SK-N-SH (cell line): ENCODE measurements around the gene ZNF154. TPM values are rescaled to one million over a fixed set of nuclear protein-coding genes. Genes with fewer than 3 reads are reported as not detected.

ENCODE experiments used
- CTCF ChIA-PET: fragments of 300-600, 350-600 bp; formaldehyde crosslinking; extraction: SDS; loops from one replicate; lab custom pipeline; 2021; lab: Yijun Ruan, JAX
- POLR2A ChIA-PET: fragments of 350-600 bp; sonication (Branson Sonifier 250); formaldehyde crosslinking; extraction: SDS; loops from one replicate; lab custom pipeline; 2020; ENCODE audit warnings: antibody characterized with exemption, inconsistent platforms; lab: Yijun Ruan, JAX
- DNase-seq: peaks from one replicate; pipeline ENCODE4 v3.0.0; 2012
- H2AFZ ChIP-seq: fragments of 200-600 bp; sonication (generic); 2 replicates; pipeline ENCODE4 v1.8.1; 2016; ENCODE audit warnings: antibody characterized with exemption, mild to moderate bottlenecking, low read depth
- H3F3A ChIP-seq: fragments of 200-600 bp; sonication (generic); replicated peaks from 2 replicates; pipeline ENCODE3; 2016; ENCODE audit warnings: antibody characterized with exemption, mild to moderate bottlenecking; ENCODE audit not compliant: insufficient read depth
- H3K27ac ChIP-seq, 2 experiments: fragments of 200-500 bp in 1 of 2; fragments of 200-600 bp in 1 of 2; sonication (Bioruptor generic) in 1 of 2; sonication (generic), shearing (Covaris generic) in 1 of 2; 2 replicates each; pipeline versions ENCODE4 v1.5.1 to v1.6.1; 2014 to 2016; ENCODE audit warnings: low read depth in 2 of 2, inconsistent platforms in 1 of 2, low read length in 1 of 2, mild to moderate bottlenecking in 1 of 2, mixed read lengths in 1 of 2
- H3K27me3 ChIP-seq: fragments of 200-600 bp; sonication (generic), shearing (Covaris generic); 2 replicates; pipeline ENCODE4 v1.6.1; 2016; ENCODE audit warnings: mixed run types; ENCODE audit not compliant: insufficient read depth
- H3K36me3 ChIP-seq, 2 experiments: fragments of 200-500 bp in 1 of 2; fragments of 200-600 bp in 1 of 2; sonication (Bioruptor generic) in 1 of 2; sonication (generic) in 1 of 2; replicated peaks in 1 of 2; 2 replicates each; pipeline versions ENCODE3 to v1.5.1; 2014 to 2016; ENCODE audit warnings: low read length in 1 of 2, mild to moderate bottlenecking in 1 of 2; ENCODE audit not compliant: insufficient read depth in 2 of 2, control insufficient read depth in 1 of 2
- H3K4me1 ChIP-seq, 2 experiments: fragments of 200-500 bp in 1 of 2; fragments of 200-600 bp in 1 of 2; sonication (Bioruptor generic) in 1 of 2; sonication (generic), shearing (Covaris generic) in 1 of 2; 2 replicates each; pipeline versions ENCODE4 v1.5.1 to v1.6.1; 2014 to 2016; ENCODE audit warnings: low read depth in 1 of 2, low read length in 1 of 2, mixed run types in 1 of 2; ENCODE audit not compliant: insufficient read depth in 2 of 2, control insufficient read depth in 1 of 2
- H3K4me2 ChIP-seq: fragments of 200-600 bp; sonication (generic), shearing (Covaris generic); 2 replicates; pipeline ENCODE4 v1.6.1; 2017; ENCODE audit warnings: mixed run types
- H3K4me3 ChIP-seq, 2 experiments: fragments of 200-500 bp in 1 of 2; fragments of 200-600 bp in 1 of 2; sonication (Bioruptor generic) in 1 of 2; sonication (generic), shearing (Covaris generic) in 1 of 2; 2 replicates each; pipeline versions ENCODE4 v1.5.1 to v1.8.1; 2014 to 2016; ENCODE audit warnings: low read depth in 2 of 2, inconsistent platforms in 1 of 2, low read length in 1 of 2, mild to moderate bottlenecking in 1 of 2, mixed read lengths in 1 of 2, moderate library complexity in 1 of 2
- H3K79me2 ChIP-seq: fragments of 200-600 bp; sonication (generic); 2 replicates; pipeline ENCODE4 v1.8.1; 2017; ENCODE audit warnings: mild to moderate bottlenecking; ENCODE audit not compliant: insufficient read depth
- H3K9ac ChIP-seq: fragments of 200-600 bp; sonication (generic); 2 replicates; pipeline ENCODE4 v1.6.1; 2017; ENCODE audit warnings: mixed run types
- H3K9me2 ChIP-seq: fragments of 200-600 bp; sonication (generic); 2 replicates; pipeline ENCODE4 v1.6.1; 2017; ENCODE audit warnings: mixed run types
- H3K9me3 ChIP-seq: fragments of 200-600 bp; sonication (generic); 2 replicates; pipeline ENCODE4 v1.6.1; 2017; ENCODE audit warnings: mixed run types, mild to moderate bottlenecking, moderate library complexity
- H4K20me1 ChIP-seq: fragments of 200-600 bp; sonication (generic); 2 replicates; pipeline ENCODE4 v1.6.1; 2017; ENCODE audit warnings: mild to moderate bottlenecking, mixed run types; ENCODE audit not compliant: insufficient read depth
- ELF1 ChIP-seq: IDR thresholded peaks from 2 replicates; pipeline ENCODE4 v1.4.0; 2012
- EZH2phosphoT487 ChIP-seq: fragments of 200-600 bp; sonication (generic); IDR thresholded peaks from 2 replicates; pipeline ENCODE4 v1.6.1; 2017; ENCODE audit warnings: low read depth, mixed run types, mild to moderate bottlenecking, antibody characterized with exemption, moderate library complexity, borderline replicate concordance
- FOSL2 ChIP-seq: IDR thresholded peaks from 2 replicates; pipeline ENCODE4 v1.4.0; 2012; ENCODE audit warnings: low read depth, mild to moderate bottlenecking, moderate library complexity, borderline replicate concordance
- FOXJ3 ChIP-seq: sonication (generic); formaldehyde crosslinking; IDR thresholded peaks from 2 replicates; pipeline ENCODE4 v1.5.1; 2020; ENCODE audit warnings: mild to moderate bottlenecking, missing genetic modification reagents
- FOXM1 ChIP-seq: IDR thresholded peaks from 2 replicates; pipeline ENCODE4 v1.4.0; 2012; ENCODE audit warnings: low read depth, mild to moderate bottlenecking
- GABPA ChIP-seq: IDR thresholded peaks from 2 replicates; pipeline ENCODE4 v1.4.0; 2012; ENCODE audit warnings: low read depth, mild to moderate bottlenecking
- IRF3 ChIP-seq: fragments of 150-350 bp; IDR thresholded peaks from 2 replicates; pipeline ENCODE4 v1.6.1; 2016; ENCODE audit warnings: mild to moderate bottlenecking, low read depth, low read length
- RCOR1 ChIP-seq: fragments of 150-350 bp; IDR thresholded peaks from 2 replicates; pipeline ENCODE4 v1.6.1; 2017; ENCODE audit warnings: antibody characterized with exemption, low read length
- SMC3 ChIP-seq: IDR thresholded peaks from 2 replicates; pipeline ENCODE4 v1.6.1; 2012; ENCODE audit warnings: low read depth, low read length, improper control_type of control experiment
- TCF12 ChIP-seq: IDR thresholded peaks from 2 replicates; pipeline ENCODE4 v1.4.0; 2012
- YY1 ChIP-seq: IDR thresholded peaks from 2 replicates; pipeline ENCODE4 v1.4.0; 2012; ENCODE audit warnings: low read depth, mild to moderate bottlenecking
- WGBS: methylation state at CpG from one replicate; pipeline ENCODE4 v1.1.6; 2017; ENCODE audit warnings: low lambda C conversion rate; 5-methylcytosine and 5-hydroxymethylcytosine counted together
- polyA plus RNA-seq, 3 experiments: library from polyadenylated mRNA; depleted of rRNA; stranded (reverse); fragments of >200 nt; gene quantifications; 2 replicates each; pipeline ENCODE4 v1.2.3, GENCODE V29; 2012
- TF ChIP-seq, protein P1 (sequence below): IDR thresholded peaks from 2 replicates; pipeline ENCODE4 v1.4.0; 2012; ENCODE audit warnings: low read depth, borderline replicate concordance
- TF ChIP-seq, protein P2 (sequence below): IDR thresholded peaks from 2 replicates; pipeline ENCODE4 v1.6.1; 2012; ENCODE audit warnings: mild to moderate bottlenecking, low read depth, low read length, moderate library complexity

ZNF154 gene
- polyA plus RNA-seq, 1 of the 3 experiments (the other 2 are of a cell fraction), result not detected

DNA sequence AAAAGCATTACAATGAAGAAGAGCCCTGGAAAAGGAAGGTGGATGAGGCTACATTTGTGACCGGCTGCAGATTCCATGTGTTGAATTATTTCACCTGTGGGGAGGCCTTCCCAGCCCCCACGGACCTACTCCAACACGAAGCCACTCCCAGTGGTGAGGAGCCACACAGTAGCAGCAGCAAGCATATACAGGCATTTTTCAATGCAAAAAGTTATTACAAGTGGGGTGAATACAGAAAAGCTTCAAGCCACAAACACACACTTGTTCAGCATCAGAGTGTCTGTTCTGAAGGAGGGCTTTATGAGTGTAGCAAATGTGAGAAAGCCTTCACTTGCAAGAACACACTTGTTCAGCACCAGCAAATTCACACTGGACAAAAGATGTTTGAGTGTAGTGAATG lies 22.3 kb downstream of the ZNF154 start (continued):
- TF ChIP-seq, protein P1, sequence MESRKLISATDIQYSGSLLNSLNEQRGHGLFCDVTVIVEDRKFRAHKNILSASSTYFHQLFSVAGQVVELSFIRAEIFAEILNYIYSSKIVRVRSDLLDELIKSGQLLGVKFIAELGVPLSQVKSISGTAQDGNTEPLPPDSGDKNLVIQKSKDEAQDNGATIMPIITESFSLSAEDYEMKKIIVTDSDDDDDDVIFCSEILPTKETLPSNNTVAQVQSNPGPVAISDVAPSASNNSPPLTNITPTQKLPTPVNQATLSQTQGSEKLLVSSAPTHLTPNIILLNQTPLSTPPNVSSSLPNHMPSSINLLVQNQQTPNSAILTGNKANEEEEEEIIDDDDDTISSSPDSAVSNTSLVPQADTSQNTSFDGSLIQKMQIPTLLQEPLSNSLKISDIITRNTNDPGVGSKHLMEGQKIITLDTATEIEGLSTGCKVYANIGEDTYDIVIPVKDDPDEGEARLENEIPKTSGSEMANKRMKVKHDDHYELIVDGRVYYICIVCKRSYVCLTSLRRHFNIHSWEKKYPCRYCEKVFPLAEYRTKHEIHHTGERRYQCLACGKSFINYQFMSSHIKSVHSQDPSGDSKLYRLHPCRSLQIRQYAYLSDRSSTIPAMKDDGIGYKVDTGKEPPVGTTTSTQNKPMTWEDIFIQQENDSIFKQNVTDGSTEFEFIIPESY, result no peak
- TF ChIP-seq GABPA, result no peak
- no peak for TF ChIP-seq FOXM1
- TF ChIP-seq RCOR1, result no peak

- CTCF ChIA-PET, result interaction anchor here (1.1 to 1.3 kb wide), 3 partner anchors 12 to 62 kb away, joined by 3 to 4 read pairs (median 4); no protein-coding TSS in a partner anchor
- WGBS, result 10% methylated on average over 15 of the region's 19 CpGs
Measured at GRCh38 chr19:57682226-57682766, 26.7 kb downstream of the ZNF154 start.

More at GRCh38 chr19:57682226-57682766, 26.7 kb downstream of the ZNF154 start:
- Histone ChIP-seq H3K27ac (peak overlapping the region; percentile 12 to 53; a peak in 2 of 4 replicates), H3K4me3 (peak overlapping the region; percentile 91 to 97), H3K4me1 (peaks cover 5 to 6% of the 10 kb centered on the region in 2 experiments; a peak in 1 of 4 replicates), H3K36me3 (peaks cover 31 to 34% of the 10 kb centered on the region in 2 experiments), H3K9me3 (peaks cover 9% of the 10 kb centered on the region; the same call in 1 of the 2 replicates), H4K20me1 (no peaks in the 10 kb centered on the region), H3K27me3 (no peaks in the 10 kb centered on the region), H3K9ac (peak overlapping the region; percentile 68), H3K79me2 (peaks cover 55% of the 10 kb centered on the region), H3F3A (no peaks in the 10 kb centered on the region), H3K9me2 (no peaks in the 10 kb centered on the region), H3K4me2 (peak overlapping the region; percentile 87), H2AFZ (peak overlapping the region; percentile 81)
- no peak for DNase-seq
- TF ChIP-seq, protein P2, sequence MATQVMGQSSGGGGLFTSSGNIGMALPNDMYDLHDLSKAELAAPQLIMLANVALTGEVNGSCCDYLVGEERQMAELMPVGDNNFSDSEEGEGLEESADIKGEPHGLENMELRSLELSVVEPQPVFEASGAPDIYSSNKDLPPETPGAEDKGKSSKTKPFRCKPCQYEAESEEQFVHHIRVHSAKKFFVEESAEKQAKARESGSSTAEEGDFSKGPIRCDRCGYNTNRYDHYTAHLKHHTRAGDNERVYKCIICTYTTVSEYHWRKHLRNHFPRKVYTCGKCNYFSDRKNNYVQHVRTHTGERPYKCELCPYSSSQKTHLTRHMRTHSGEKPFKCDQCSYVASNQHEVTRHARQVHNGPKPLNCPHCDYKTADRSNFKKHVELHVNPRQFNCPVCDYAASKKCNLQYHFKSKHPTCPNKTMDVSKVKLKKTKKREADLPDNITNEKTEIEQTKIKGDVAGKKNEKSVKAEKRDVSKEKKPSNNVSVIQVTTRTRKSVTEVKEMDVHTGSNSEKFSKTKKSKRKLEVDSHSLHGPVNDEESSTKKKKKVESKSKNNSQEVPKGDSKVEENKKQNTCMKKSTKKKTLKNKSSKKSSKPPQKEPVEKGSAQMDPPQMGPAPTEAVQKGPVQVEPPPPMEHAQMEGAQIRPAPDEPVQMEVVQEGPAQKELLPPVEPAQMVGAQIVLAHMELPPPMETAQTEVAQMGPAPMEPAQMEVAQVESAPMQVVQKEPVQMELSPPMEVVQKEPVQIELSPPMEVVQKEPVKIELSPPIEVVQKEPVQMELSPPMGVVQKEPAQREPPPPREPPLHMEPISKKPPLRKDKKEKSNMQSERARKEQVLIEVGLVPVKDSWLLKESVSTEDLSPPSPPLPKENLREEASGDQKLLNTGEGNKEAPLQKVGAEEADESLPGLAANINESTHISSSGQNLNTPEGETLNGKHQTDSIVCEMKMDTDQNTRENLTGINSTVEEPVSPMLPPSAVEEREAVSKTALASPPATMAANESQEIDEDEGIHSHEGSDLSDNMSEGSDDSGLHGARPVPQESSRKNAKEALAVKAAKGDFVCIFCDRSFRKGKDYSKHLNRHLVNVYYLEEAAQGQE, result no peak
- TF ChIP-seq EZH2phosphoT487, result no peak
- TF ChIP-seq ELF1, result no peak
- TF ChIP-seq IRF3, result no peak
- TF ChIP-seq FOXJ3 (CRISPR knock-in tag), result no peak
- TF ChIP-seq GABPA, result no peak
- TF ChIP-seq SMC3, result no peak
- TF ChIP-seq RCOR1, result no peak
- no peak for TF ChIP-seq YY1
- no peak for TF ChIP-seq TCF12
- TF ChIP-seq, protein P1, result no peak
- no peak for TF ChIP-seq FOSL2
- POLR2A ChIA-PET, result interaction anchor here (0.9 to 1.7 kb wide), 8 partner anchors 10 to 468 kb away, joined by 3 to 8 read pairs (median 4); partner anchors contain the start of genes ZNF134, ZNF211, ZNF329 and ZNF606
